ENCODE results near the gene SOCS3.
A peak's percentile ranks its signal among the peaks of the same experiment; 100 is the strongest.

SOCS3 gene

DNA sequence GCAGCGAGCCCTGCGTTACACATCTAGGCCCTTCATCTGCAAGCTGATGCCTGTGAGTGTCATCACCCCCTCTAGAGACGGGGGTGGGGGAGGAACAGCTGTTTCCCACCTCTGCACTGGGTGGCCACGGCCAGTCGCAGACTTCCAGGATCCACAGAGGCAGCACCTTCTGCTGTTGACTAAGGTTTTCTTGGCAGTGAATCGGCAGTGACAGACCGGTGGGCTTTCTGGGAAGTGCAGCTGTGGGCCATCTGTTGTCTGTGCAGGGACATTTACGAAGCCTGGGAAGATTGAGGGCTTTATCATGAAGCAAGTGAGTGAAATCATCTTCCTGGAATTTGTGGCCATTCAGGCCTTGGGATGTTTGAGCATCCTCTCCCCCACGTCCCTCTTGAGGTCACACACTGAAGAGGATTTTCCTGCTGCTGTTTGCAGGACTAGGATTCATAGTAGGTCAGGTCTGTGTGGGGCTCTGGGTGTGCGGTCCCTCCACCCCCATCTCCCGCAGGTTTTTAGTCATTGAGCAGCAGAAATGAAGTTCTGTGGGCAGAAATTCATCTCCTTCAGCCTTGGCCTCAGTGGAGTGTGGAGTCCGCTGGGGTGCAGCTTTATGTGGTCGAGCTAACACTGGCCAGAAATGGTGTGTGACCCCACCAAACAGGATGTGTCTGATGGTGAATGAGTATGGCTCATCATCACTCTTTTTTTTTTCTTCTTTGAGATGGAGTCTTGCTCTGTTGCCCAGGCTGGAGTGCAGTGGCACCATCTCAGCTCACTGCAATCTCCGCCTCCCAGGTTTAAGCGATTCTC is 30.6 kb upstream of the SOCS3 start:
- peak; percentile 79 for DNase-seq (ENCODE audit: low read depth)

DNA sequence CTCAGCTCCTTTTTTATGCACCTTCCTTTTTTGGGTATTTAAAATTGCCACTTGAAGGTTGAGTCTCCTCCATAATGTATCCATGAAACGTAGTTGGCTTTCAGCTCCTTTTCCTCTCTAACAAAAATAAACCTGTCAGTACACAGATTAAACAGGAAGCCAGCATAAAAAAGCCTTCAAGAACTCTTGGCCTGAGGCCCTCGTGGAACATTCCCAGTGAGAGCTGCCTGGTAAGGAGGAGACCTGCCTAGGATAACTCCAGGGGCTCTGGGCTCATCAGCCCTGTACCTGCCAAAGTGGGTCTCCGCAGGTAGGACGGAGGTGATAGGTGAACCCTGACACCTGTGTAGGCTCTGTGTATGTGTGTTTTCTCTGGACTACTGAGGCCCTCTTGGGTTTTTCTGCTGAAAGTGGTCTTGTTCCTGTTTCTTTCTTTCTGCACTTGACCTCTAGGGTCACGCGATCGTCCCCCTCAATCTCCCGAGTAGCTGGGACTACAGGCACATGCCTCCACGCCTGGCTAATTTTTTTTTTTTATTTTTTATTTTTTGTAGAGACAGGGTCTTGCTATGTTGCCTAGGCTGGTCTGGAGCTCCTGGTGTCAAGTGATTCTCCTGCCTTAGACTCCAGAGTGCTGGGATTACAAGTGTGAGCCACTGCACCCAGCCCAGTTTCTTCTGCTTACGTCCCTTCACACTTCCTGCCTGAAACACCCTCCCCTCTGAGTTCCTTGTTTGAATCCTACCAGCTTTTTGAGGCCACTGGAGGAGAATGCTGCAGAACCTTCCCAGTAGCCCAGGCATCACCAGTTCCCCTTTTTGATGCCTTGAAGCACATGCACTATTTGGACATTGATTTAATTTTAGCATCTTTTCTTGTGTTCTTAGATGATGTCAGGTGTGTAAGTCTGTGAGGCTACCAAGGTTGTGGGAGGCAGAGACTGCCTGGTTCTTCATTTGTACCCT is 28.4 kb upstream of the SOCS3 start:
- no peak for DNase-seq (ENCODE audit: low read depth)

DNA sequence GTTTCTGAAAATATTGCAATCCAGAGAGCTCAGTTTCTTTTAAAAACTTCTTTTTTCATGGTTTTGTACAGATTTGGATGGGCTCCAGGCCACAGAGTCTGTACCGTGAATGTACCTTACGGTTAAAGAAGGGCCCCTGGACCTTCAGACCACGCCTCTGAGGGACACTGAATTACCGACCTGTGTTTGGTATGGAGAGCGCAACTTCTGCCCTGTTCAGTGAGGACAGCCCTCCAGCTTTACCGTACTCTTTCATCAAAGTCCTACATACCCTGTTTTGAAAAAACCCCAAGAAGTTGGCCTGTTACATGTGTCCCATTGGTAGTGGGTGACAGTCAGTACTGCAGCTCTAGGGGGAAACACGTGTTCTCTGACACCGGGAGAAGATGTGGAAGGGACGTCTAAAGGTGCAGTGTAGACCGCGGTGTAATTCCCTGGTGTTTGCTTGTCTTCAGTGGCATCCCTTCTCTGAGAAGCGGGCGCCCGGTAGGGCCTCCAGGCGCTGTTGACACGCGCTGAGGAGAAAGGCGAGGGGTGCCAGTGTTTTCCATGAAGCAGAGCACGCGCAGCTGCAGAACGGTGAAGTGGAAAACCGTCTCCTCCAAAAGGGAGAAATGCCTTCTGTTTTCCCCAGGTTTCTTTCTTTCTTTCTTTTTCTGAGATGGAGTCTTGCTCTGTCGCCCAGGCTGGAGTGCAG is 24.8 kb upstream of the SOCS3 start:
- no peak for DNase-seq (ENCODE audit: low read depth)

DNA sequence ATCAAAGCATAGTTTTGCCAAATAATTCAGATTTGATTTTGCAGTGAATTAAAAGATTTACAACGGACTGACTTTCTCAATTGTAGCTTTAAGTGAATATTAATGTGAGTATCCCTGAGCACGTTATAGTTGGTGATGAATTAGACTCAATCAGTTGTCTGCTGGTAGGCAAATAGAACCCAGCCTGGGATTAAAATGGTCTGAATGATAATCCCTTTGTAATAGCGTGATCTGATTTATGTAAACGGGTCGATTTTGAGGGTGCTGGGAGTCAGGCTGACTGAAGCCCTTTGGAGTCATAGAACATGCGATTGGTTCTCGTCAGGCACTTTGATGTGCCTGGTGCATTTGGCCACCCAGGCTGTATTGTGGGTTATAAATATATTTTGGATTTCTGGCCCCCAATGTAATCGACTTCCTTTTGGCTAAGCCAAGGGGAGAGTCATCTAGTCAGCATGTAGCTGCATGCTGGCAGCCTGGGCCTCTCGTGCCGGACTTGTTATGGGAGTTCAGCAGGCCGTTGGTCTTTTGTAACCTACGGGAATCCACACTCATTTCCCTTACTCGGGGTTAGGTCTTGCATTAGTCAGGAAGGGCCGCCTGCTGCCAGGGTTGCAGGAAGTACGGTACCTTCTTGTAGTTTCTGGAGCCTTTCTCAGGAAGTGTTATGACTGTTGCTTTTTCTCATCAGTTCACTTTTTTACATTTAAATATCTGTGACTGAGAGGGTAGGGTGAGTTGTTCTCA is 24.0 kb upstream of the SOCS3 start:
- DNase-seq (ENCODE audit: low read depth), result peak; percentile 97

DNA sequence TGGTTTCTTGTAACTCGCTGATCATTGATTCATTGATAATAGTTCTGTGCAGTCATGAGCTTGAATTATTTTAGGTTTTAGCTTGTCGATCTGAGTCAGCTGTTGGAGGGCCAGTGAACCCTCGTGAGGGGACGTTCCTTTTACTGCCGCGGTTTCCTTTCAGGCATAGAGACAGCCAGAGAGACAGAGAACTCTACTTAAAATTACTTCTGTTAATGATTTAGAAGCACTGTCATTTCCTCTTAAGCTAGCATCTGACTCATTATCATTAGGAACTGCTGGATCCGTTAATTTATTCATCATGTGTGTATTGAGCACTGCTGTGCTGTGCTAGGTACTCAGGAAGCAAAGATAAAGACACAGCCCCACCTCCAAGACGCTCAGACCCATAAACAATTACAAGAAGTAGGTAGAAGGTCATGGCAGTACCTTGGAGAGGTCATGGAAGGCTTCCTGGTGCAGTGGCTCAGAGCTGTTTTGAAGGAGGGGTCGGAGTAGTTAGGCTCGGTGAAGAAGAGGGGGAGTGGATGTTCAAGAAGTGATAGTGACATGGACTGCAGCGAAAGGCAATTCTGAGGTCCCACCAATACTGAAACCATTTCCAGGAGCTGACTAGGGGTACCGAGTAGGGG is 21.8 kb upstream of the SOCS3 start:
- DNase-seq (ENCODE audit: low read depth), result no peak

DNA sequence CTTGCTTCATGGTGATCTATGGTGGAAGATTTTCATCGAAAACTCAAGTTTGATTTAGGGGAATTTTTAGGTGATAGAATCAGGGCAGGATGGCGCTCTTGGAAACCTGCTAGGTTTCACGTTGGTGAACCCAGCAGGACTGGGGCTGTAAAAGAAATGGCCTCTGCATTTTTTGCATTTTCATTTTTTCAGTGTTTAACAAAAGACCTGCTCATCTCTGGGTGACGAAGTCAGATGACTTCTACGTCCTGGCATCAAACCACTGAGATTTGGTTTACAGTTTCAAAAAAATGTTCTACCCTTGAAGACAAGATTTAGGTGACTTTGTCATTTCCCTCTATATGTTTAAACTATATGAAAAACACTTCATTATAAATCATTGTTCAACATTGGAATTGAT is 20.5 kb upstream of the SOCS3 start:
- DNase-seq (ENCODE audit: low read depth), result no peak

DNA sequence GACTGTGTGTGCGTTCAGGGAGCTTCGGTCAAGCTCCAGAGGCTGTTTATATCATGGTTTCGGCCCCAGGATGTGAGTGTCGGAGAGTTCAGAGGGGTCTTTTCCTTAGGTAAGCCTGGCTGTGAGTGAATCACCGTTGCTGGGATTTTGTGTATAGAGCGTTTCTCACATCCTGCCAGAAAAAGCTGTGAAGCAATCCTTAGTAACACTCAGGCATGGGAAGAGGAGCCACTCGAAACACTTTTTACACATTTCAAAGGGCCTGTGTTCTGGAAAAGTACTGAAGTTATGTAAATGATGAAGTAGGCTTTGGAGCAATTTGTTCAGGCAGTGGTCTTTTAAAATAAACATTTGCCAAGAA is 19.2 kb upstream of the SOCS3 start:
- DNase-seq (ENCODE audit: low read depth), result peak; percentile 76

DNA sequence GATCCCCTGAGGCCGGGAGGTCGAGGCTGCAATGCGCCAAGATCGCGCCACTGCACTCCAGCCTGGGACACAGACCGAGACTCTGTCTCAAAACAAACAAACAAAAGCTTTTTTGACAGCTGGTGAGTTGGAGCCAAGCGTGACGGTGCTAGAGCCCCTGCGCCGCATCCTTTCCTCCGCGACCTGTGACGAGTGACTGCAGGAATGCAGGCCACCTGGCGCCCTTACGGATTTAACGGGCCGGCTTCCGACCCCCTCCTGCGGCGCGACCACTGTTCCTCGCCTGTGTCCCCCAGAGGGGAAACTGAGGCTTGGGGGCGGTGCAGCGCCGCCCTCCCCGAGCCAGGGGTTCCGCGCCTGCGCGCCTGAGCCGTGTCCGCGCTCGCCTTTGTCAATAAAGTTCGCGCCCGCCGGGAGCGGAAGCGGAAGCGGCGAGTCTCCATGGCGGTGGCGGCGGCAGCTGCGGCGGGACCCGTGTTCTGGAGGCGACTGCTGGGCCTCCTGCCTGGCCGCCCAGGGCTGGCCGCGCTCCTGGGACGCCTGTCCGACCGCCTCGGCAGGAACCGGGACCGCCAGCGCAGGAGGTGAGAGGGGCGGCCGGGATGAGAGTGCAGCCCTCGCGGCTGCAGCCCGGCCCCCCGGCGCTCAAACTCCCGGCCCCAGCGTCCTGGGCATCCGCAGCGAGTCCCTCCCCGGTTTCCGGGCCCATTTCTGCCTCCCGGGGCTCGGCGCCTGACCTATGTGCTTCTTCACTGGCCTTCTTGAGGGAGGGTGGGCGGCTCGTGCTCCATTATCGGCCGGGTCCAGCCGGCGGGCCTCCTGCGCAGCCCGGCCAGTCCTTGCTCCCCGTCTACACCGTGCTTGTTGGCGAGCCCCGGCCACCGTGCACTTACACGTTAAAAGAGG is 18.6 kb upstream of the SOCS3 start, which contains the start of gene PGS1:
TSS of gene PGS1 (plus strand) at position 425 of the 906 bp plus-strand sequence. CDS start at position 442, 17 bp downstream.
- peak; percentile 71 for DNase-seq (ENCODE audit: low read depth)

DNA sequence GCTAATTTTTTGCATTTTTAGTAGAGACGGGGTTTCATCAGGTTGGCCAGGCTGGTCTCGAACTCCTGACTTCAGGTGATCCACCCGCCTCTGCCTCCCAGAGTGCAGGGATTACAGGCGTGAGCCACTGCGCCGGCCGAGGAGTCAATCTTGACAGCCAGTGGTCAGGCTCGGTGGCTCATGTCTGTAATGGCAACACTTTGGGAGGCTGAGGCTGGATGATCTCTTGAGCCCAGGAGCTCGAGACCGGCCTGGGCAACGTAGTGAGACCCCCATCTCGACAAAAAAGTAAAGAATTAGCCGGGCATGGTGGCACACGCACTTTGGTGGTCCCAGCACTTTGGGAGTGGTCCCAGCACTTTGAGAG is 18.0 kb upstream of the SOCS3 start:
- DNase-seq (ENCODE audit: low read depth), result no peak

DNA sequence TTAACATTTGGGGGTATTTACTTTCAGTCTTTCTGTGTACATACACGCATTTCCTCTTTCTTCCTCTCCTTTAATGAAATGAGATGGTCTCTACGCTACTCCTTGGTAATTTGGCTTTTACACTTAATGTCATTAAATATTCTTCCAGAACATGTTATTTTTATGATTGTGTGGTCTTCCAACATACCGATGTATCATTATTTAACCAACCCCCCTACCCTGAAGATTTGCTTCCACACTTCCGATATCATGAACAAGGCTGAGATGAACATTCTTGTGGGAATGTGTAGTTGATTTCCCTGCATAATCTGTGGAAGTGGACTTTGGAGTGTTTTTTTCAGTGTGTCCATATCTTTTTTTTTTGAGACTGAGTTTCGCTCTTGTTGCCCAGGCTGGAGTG is 16.3 kb upstream of the SOCS3 start:
- DNase-seq (ENCODE audit: low read depth), result no peak

DNA sequence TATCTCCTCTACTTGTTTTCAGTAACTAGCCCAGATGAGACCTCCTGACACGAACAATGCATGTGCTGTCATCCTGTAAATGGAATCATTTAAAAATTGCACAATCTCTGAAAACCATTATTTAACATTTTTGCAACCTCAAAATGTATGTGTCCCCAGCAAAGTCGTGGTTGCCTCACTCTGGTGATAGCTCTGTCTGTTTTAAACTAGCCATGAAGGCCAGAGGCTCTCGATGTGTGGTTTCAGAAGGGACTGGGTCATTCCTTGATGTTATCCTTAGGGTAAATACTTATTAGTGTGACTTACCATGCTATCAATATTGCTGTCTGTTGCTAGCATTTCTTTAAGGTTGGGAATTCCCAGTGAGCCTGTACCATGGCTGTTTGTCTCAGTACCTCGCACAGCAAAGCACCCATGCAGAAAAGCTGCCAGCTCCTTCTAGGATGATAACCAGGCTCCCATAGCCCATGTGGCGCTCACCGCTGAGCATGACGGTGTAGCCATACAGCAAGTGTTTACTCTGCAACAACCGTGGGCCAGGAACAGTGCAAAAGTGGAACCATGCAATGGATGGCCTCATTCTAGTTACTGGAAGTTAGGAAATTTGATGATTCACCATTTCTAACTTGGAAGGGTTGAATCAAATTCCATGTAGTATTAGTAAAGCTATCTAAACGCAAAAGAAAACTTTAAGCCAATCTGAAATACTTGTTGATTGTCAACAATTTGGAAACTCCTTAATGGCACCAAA is 15.7 kb upstream of the SOCS3 start:
- DNase-seq (ENCODE audit: low read depth), result peak; percentile 95

DNA sequence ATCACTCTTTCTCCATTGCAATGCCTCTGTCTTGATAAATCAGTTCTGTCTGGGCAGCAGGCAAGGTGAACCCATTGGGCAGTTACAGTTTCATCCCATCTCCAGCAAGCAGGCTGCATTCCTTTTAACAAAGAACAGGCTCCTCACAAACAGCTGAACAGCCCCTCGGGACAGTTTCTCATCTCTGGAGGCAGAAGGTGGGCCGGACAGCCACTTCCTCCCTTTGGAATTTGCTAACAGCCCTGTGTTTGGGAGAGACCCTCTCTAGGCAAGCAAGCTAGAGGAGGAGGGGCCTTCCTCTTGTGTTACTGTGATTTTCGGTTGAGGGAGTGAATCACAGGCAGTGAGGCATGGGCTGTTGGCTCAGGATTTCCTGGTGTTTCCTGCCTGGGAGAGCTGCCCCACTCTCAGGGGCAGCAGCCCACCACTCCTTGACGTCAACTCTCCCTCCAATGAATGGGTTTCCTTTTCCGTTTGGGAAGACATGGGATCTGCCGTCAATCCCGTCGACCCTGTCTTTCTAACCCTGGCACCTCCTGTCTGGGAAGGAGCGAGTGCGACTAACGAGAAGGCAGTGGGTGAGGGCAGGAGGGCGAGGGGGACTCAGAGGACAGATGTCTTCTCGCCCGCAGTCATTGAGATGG is 14.9 kb upstream of the SOCS3 start:
- peak; percentile 68 for DNase-seq (ENCODE audit: low read depth)

DNA sequence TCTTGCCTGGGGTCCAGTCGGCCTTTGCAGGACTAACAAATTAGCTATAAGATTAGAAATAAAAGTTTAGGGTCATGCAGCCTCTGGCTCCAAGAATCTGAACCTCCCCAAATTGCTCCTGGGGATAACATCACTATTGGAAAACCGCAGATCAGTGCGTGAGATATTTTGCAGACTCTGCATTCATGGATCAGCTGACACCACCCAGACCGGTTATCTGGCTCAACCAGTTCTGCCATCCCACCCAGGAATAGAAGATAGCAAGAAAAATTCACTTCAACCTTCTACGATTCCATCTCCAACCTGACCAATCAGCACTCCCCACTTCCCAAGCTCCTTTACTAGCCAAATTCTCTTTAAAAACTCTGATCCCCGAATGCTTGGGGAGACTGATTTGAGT is 14.3 kb upstream of the SOCS3 start:
- DNase-seq (ENCODE audit: low read depth), result no peak

DNA sequence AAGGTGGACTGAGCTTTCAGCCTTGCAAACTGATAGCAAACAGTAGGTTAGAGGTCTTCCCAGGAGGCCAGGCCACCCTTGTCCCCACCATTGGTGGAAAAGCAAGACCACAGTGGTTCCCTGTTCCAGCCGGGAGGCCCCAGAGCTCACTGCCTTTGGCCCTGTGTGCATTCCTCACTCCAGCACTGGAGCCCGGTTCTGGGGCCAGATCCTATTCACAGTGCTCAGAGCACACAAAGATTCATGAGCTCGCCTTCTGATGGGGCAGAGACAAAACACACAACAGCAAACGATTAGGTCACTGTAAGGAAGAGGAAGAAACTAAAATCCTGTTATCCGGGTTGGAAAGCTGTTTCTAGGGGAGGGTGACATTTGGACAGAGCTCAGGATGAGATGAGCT is 13.0 kb upstream of the SOCS3 start:
- no peak for DNase-seq (ENCODE audit: low read depth)

DNA sequence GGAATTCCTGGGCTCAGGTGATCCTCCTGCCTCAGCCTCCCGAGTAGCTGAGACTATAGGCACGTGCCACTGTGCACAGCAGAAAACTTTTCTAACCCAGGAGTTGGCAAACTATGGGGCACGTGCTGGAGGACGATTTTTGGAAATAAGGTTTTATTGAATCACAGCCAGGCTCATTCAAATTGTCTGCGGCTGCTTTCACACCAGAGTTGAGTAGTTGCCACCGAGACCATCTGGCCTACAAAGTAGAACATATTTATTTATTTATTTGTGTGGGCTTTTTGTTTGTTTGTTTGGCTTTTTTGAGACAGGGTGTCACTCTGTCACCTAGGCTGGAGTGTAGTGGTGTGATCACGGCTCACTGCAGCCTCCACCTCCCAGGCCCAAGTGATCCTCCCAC is 11.2 kb upstream of the SOCS3 start:
- DNase-seq (ENCODE audit: low read depth), result no peak

DNA sequence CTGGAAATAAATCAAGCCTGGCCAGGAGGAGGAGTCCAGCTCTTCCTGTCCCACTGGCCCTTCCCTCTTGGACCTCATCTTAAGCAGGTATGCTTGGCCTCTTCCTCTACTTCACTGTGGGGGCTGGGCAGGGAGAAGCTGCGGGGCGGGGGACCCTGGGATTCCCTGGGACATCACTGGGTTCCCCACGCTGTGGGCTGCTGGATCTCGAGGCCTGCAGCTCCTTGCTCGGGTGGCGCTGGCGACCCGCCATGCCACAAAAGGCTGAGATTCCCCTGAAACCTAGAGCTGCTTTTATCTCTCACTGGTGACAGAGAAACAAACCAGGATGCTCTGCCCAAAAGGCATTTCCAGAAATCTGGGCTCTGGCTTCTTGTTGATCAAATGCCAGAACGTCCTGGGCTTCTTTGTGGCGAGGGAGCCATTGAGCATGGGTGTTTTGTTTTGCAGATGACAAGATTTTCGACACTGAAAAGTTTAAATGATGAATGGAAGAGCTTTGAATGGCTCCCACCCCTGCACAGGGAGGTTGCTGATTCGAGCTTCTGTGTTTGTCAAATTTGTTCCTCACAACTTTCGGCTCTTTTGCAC is 10.0 kb upstream of the SOCS3 start:
- DNase-seq (ENCODE audit: low read depth), result no peak

DNA sequence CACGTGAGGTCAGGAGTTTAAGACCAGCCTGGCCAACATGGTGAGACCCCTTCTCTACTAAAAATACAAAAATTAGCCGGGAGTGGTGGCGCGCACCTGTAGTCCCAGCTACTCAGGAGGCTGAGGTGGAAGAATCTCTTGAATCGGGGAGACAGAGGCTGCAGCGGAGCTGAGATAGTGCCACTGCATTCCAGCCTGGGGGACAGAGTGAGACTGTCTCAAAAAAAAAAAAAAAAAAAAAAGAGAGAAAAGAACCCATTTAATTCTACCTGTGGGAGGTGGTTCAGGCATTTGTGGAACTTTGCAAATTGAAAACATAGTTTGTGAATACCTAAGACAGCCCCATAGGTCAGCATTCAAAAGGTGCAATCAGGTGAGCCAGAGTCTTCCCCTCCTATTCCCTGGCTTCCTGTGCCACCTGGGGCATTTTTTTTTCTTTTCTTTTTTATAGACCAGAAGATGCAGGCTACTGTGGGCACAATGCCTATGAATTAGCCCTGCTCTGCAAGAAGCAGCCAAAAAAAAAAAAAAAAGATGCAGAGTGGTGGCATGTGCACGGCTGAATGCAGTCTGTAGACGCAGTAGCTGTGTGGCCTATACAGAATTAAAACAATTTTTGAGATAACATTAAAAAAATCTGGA is 9.1 kb upstream of the SOCS3 start:
- no peak for DNase-seq (ENCODE audit: low read depth)

DNA sequence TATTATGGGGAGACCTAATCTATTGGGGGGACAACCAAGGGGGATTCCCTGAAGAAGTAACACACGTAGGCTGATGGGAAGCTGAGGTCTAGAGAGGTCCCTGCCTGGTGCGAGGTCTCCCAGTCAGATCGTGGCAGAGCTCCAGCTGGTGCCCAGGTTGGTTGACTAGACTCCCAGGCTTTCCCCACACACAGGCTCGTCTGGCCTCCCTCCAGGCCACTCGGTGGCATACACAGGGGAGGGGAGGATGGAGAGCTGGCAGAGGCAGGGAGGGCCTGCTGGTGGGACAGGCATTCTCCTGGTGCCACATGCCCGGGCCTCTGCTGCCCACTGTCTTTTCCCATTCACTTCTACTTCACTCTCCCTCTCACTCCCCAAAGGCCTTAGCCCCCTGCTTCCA is 8.5 kb upstream of the SOCS3 start:
- DNase-seq (ENCODE audit: low read depth), result no peak

All from fibroblast of gingiva (primary cell).